Calu3 (cell line): ENCODE data around the gene CACNB4. TPM values are rescaled to one million over a fixed set of nuclear protein-coding genes. Genes with fewer than 3 reads are reported as not detected.

Source experiments
- BruUV-seq: library from RNA; stranded (reverse); fragments of 400-500 nt; replicated peaks from 2 replicates; lab custom pipeline; 2021; lab: Mats Ljungman, UMichigan
- CTCF ChIA-PET: fragments of 300-600 bp; sonication (Branson Sonifier 250); formaldehyde crosslinking; loops from one replicate; lab custom pipeline; 2022; ENCODE audit warnings: antibody characterized with exemption; lab: Charles Lee
- DNase-seq: peaks from one replicate; pipeline ENCODE4 v3.0.0; 2022
- H3K27ac Mint-ChIP-seq: one replicate; pipeline ENCODE4 v1.8.0; 2022; ENCODE audit warnings: mixed read lengths; ENCODE audit not compliant: unreplicated experiment
- H3K27me3 Mint-ChIP-seq: one replicate; pipeline ENCODE4 v1.8.0; 2022; ENCODE audit warnings: mixed read lengths; ENCODE audit not compliant: unreplicated experiment
- H3K36me3 Mint-ChIP-seq: one replicate; pipeline ENCODE4 v1.8.0; 2022; ENCODE audit warnings: mild to moderate bottlenecking, moderate library complexity, mixed read lengths; ENCODE audit not compliant: insufficient read depth, unreplicated experiment
- H3K4me1 Mint-ChIP-seq: one replicate; pipeline ENCODE4 v1.8.0; 2022; ENCODE audit warnings: mild to moderate bottlenecking, low read depth, mixed read lengths; ENCODE audit not compliant: unreplicated experiment
- H3K4me3 Mint-ChIP-seq: one replicate; pipeline ENCODE4 v1.8.0; 2022; ENCODE audit warnings: mild to moderate bottlenecking, low read depth, moderate library complexity, mixed read lengths; ENCODE audit not compliant: unreplicated experiment
- H3K9me3 Mint-ChIP-seq: one replicate; pipeline ENCODE4 v1.8.0; 2022; ENCODE audit warnings: low read depth, mixed read lengths; ENCODE audit not compliant: unreplicated experiment
- intact Hi-C: fragments of 100-400 bp; cut with micrococcal nuclease; formaldehyde crosslinking; loops from one replicate; pipeline ENCODE4 v1.10.0; 2022; ENCODE audit not compliant: unreplicated experiment
- total RNA-seq: library from RNA; stranded (reverse); gene quantifications from 2 replicates; pipeline ENCODE4 v1.2.3, GENCODE V29; 2022
- TF ChIP-seq, protein P1 (sequence below): fragments of 200-600 bp; IDR thresholded peaks from one replicate; pipeline ENCODE4 v1.8.0; 2022; ENCODE audit warnings: antibody characterized with exemption; ENCODE audit not compliant: unreplicated experiment

CACNB4 gene
- total RNA-seq, 1 experiment from 2014 or later: 0.33 TPM

DNA sequence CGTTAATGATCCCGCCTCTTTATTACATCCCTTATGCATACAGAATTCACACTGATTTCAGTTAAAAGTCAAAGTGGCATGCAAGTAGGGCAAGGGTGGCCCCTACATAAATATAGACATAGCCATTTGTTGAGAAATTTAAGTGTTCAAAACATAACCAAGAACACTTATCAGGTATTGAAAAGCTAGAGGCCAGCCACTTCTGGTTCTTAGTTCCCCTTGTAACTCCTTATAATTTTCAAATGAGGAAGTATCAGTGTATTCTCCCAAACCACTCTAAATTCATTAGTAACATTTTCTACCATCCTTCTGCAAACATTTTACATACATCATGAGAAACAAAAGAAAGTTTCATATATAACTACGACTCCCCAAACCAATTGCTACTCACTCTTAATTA, 264.9 kb downstream of the CACNB4 start:
- H3K36me3 Mint-ChIP-seq: peaks cover under 1% of the 10 kb centered on the region
- no peak for DNase-seq
- CTCF ChIA-PET: no interaction called here
- no peaks in the 10 kb centered on the region for H3K27me3 Mint-ChIP-seq
- H3K9me3 Mint-ChIP-seq: no peaks in the 10 kb centered on the region
- TF ChIP-seq, protein P1, sequence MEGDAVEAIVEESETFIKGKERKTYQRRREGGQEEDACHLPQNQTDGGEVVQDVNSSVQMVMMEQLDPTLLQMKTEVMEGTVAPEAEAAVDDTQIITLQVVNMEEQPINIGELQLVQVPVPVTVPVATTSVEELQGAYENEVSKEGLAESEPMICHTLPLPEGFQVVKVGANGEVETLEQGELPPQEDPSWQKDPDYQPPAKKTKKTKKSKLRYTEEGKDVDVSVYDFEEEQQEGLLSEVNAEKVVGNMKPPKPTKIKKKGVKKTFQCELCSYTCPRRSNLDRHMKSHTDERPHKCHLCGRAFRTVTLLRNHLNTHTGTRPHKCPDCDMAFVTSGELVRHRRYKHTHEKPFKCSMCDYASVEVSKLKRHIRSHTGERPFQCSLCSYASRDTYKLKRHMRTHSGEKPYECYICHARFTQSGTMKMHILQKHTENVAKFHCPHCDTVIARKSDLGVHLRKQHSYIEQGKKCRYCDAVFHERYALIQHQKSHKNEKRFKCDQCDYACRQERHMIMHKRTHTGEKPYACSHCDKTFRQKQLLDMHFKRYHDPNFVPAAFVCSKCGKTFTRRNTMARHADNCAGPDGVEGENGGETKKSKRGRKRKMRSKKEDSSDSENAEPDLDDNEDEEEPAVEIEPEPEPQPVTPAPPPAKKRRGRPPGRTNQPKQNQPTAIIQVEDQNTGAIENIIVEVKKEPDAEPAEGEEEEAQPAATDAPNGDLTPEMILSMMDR: no peak
- peaks cover 5% of the 10 kb centered on the region for H3K4me1 Mint-ChIP-seq
- no peak overlapping the region for H3K4me3 Mint-ChIP-seq
- no peak overlapping the region for H3K27ac Mint-ChIP-seq
- intact Hi-C loops: no loop called here
- BruUV-seq: no TSS peak

DNA sequence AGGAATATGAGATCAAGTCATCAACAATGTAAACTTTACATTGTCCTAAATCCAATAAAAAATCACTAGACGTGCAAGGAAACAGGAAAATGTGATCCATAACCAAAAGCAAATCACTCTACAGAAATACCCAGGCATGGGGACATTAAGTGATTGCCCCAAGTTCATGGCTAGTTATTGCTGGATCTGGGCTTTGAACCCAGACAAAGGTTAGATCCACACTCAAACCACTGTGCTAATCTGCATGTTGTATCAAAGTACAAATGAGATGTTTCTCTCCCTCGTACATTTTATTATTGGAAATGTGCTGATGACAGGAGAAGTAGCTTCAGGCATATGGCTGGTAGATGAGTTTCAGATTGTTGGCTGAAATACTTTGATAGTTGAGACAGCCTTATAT, 267.9 kb downstream of the CACNB4 start:
- no peak for DNase-seq
- H3K4me3 Mint-ChIP-seq: no peak overlapping the region
- no peaks in the 10 kb centered on the region for H3K9me3 Mint-ChIP-seq
- no peaks in the 10 kb centered on the region for H3K27me3 Mint-ChIP-seq
- peaks cover 23% of the 10 kb centered on the region for H3K36me3 Mint-ChIP-seq
- H3K4me1 Mint-ChIP-seq: peaks cover 11% of the 10 kb centered on the region
- TF ChIP-seq, protein P1: no peak
- intact Hi-C loops: no loop called here
- CTCF ChIA-PET: no interaction called here
- BruUV-seq: no TSS peak
- no peak overlapping the region for H3K27ac Mint-ChIP-seq

DNA sequence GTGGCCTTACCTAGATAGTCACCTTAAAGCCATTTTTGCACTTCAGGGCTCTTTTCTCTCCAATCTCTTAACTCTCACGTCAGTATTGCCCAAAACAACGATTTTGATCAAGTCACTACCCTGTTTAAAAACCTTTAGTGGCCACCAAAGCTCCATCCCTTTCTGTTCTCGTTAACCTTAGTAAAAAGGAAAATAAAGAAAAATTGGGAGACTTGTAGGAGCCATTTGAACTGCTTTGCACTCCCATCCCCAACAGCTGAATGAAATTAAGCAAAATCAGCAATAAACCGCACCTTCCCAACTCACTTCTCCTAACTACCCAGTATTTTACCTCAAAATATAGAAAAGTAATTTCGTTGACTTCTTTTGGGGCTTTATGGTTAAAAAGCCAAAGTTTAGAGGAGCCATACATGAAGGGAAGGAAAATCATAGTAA, 269.9 kb downstream of the CACNB4 start:
- TF ChIP-seq, protein P1: no peak
- H3K27ac Mint-ChIP-seq: peak overlapping the region; percentile 98
- peaks cover 23% of the 10 kb centered on the region for H3K36me3 Mint-ChIP-seq
- peak overlapping the region; percentile 97 for H3K4me3 Mint-ChIP-seq
- DNase-seq: no peak
- peaks cover 30% of the 10 kb centered on the region for H3K4me1 Mint-ChIP-seq
- intact Hi-C loops: loop anchor here (5.0 kb wide), 1 partner anchor 173 kb away; no protein-coding TSS in a partner anchor
- no peaks in the 10 kb centered on the region for H3K9me3 Mint-ChIP-seq
- H3K27me3 Mint-ChIP-seq: no peaks in the 10 kb centered on the region
- CTCF ChIA-PET: no interaction called here
- no TSS peak for BruUV-seq

DNA sequence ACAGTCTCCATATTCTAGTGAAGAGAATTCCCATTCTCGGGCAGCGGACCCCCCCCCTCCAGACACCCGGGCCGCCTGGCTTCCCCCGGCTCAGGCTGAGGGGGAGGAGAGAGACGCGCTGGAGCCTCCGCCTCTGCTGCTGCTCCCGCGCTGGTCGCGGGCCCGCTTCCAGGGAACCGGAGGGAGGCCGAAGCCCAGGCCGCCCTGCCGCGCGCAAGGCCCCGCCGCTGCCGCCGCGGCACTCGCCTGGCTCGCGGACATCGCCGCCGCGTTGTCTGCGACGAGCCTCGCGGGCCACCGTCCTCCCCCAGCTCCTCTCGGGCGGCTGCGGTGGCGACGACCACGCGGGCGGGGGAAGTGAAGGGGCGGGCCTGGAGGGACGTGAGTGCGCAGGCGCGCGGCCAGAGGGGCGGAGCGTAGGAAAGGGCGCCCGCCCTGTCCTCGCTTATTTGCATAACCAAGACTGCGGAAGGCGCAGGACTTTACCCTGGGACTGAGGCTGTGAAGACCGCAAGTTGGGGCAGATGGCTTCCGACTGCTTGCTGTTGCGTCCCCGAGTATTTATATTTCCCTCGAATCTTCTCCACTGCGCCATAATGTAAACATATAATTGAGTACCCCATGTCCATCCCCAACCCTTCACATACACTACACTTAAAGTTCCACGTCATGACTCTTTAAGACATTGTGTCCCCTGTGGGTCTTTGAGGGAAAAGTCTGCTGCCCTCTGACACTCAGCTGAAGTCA, 270.5 kb downstream of the CACNB4 start, which contains the start of gene ARL5A:
Gene ARL5A, minus strand, starts transcription at position 279 of the 747 bp plus-strand sequence. Its CDS starts 245 bp downstream, at position 34.
- intact Hi-C loops: loop anchor here (5.0 kb wide), 1 partner anchor 174 kb away; no protein-coding TSS in a partner anchor
- CTCF ChIA-PET: interaction anchor here (0.7 to 0.8 kb wide), 2 partner anchors 8 to 63 kb away, joined by 3 read pairs; no protein-coding TSS in a partner anchor
- no TSS peak for BruUV-seq
- Mint-ChIP-seq H3K27me3 (no peaks in the 10 kb centered on the region), H3K27ac (peak within 1 kb of the TSS; percentile 98), H3K4me3 (peak within 1 kb of the TSS; percentile 97), H3K4me1 (peaks cover 36% of the 10 kb centered on the region), H3K36me3 (peaks cover 23% of the 10 kb centered on the region), H3K9me3 (no peaks in the 10 kb centered on the region)
- TF ChIP-seq, protein P1: no peak
- peak; percentile 96 for DNase-seq
